Neuron (in vitro differentiated cells): ENCODE data around the gene SFXN1.

Experiments used
- H2AFZ ChIP-seq: one replicate; pipeline ENCODE4 v1.6.1; 2013; ENCODE audit warnings: low read depth, mild to moderate bottlenecking, inconsistent platforms, low read length, moderate library complexity
- H3K27me3 ChIP-seq: one replicate; pipeline ENCODE4 v1.6.1; 2013; ENCODE audit warnings: low read length; ENCODE audit not compliant: insufficient read depth
- H3K36me3 ChIP-seq: one replicate; pipeline ENCODE4 v1.6.1; 2013; ENCODE audit warnings: low read length; ENCODE audit not compliant: insufficient read depth
- H3K4me1 ChIP-seq: one replicate; pipeline ENCODE4 v1.6.1; 2013; ENCODE audit warnings: low read length; ENCODE audit not compliant: insufficient read depth
- H3K4me3 ChIP-seq: 2 replicates; pipeline ENCODE4 v1.5.1; 2013; ENCODE audit warnings: mild to moderate bottlenecking, low read length, moderate library complexity
- H3K9me3 ChIP-seq: one replicate; pipeline ENCODE4 v1.6.1; 2013; ENCODE audit warnings: low read length

SFXN1 gene

GRCh38 chr5:175470781-175471180 is 7.6 kb upstream of the SFXN1 start:
- no peak overlapping the region for H3K4me3 ChIP-seq
- H3K9me3 ChIP-seq, result no peaks in the 10 kb centered on the region
- H3K4me1 ChIP-seq, result no peaks in the 10 kb centered on the region
- peaks cover 18% of the 10 kb centered on the region for H3K27me3 ChIP-seq
- H3K36me3 ChIP-seq, result no peaks in the 10 kb centered on the region
- H2AFZ ChIP-seq, result no peak overlapping the region

GRCh38 chr5:175471196-175471595 is 7.2 kb upstream of the SFXN1 start:
- no peak overlapping the region for H3K4me3 ChIP-seq
- no peak overlapping the region for H2AFZ ChIP-seq
- no peaks in the 10 kb centered on the region for H3K4me1 ChIP-seq
- no peaks in the 10 kb centered on the region for H3K9me3 ChIP-seq
- no peaks in the 10 kb centered on the region for H3K36me3 ChIP-seq
- H3K27me3 ChIP-seq, result peaks cover 22% of the 10 kb centered on the region

- H3K4me3 ChIP-seq, result no peak overlapping the region
- H3K27me3 ChIP-seq, result peaks cover 26% of the 10 kb centered on the region
- no peak overlapping the region for H2AFZ ChIP-seq
- H3K4me1 ChIP-seq, result no peaks in the 10 kb centered on the region
- H3K36me3 ChIP-seq, result no peaks in the 10 kb centered on the region
- H3K9me3 ChIP-seq, result no peaks in the 10 kb centered on the region
These were observed 6.7 kb upstream of the SFXN1 start for GRCh38 chr5:175471628-175472027.

GRCh38 chr5:175472378-175472777 is 6.0 kb upstream of the SFXN1 start:
- H3K4me1 ChIP-seq, result no peaks in the 10 kb centered on the region
- no peaks in the 10 kb centered on the region for H3K36me3 ChIP-seq
- no peak overlapping the region for H3K4me3 ChIP-seq
- H2AFZ ChIP-seq, result no peak overlapping the region
- H3K9me3 ChIP-seq, result no peaks in the 10 kb centered on the region
- H3K27me3 ChIP-seq, result peaks cover 19% of the 10 kb centered on the region

- Histone ChIP-seq H3K4me3 (no peak overlapping the region), H3K9me3 (no peaks in the 10 kb centered on the region), H3K27me3 (peaks cover 19% of the 10 kb centered on the region), H3K36me3 (peaks cover 3% of the 10 kb centered on the region), H2AFZ (no peak overlapping the region), H3K4me1 (peaks cover 13% of the 10 kb centered on the region)
These were observed 3.1 kb upstream of the SFXN1 start for GRCh38 chr5:175475248-175475647.

- Histone ChIP-seq H2AFZ (peak overlapping the region; percentile 98), H3K27me3 (peaks cover 19% of the 10 kb centered on the region), H3K4me1 (peaks cover 13% of the 10 kb centered on the region), H3K36me3 (peaks cover 20% of the 10 kb centered on the region), H3K9me3 (peaks cover 5% of the 10 kb centered on the region), H3K4me3 (peak overlapping the region; percentile 98)
These were observed 920 bp upstream of the SFXN1 start for GRCh38 chr5:175477440-175477839.

- H3K36me3 ChIP-seq, result peaks cover 23% of the 10 kb centered on the region
- peaks cover 19% of the 10 kb centered on the region for H3K27me3 ChIP-seq
- peaks cover 5% of the 10 kb centered on the region for H3K9me3 ChIP-seq
- peaks cover 13% of the 10 kb centered on the region for H3K4me1 ChIP-seq
- peak overlapping the region; percentile 98 for H2AFZ ChIP-seq
- H3K4me3 ChIP-seq, result peak overlapping the region; percentile 98
These were observed 364 bp upstream of the SFXN1 start for GRCh38 chr5:175478008-175478383.

GRCh38 chr5:175479125-175479881 is 943 bp downstream of the SFXN1 start:
- peak overlapping the region; percentile 98 for H3K4me3 ChIP-seq
- H3K36me3 ChIP-seq, result peaks cover 34% of the 10 kb centered on the region
- peak overlapping the region; percentile 98 for H2AFZ ChIP-seq

GRCh38 chr5:175483337-175483736 is 5.0 kb downstream of the SFXN1 start:
- no peak overlapping the region for H3K4me3 ChIP-seq
- H2AFZ ChIP-seq, result no peak overlapping the region
- peaks cover 56% of the 10 kb centered on the region for H3K36me3 ChIP-seq
- H3K27me3 ChIP-seq, result no peaks in the 10 kb centered on the region
- peaks cover 11% of the 10 kb centered on the region for H3K4me1 ChIP-seq
- peaks cover 35% of the 10 kb centered on the region for H3K9me3 ChIP-seq

More at GRCh38 chr5:175479125-175479881, 943 bp downstream of the SFXN1 start:
- Histone ChIP-seq H3K9me3 (peaks cover 15% of the 10 kb centered on the region), H3K27me3 (peaks cover 14% of the 10 kb centered on the region), H3K4me1 (peaks cover 13% of the 10 kb centered on the region)

GRCh38 chr5:175484322-175484721 is 6.0 kb downstream of the SFXN1 start:
- peaks cover 37% of the 10 kb centered on the region for H3K9me3 ChIP-seq
- no peak overlapping the region for H3K4me3 ChIP-seq
- H3K27me3 ChIP-seq, result no peaks in the 10 kb centered on the region
- H3K36me3 ChIP-seq, result peaks cover 64% of the 10 kb centered on the region
- H3K4me1 ChIP-seq, result peaks cover 6% of the 10 kb centered on the region
- H2AFZ ChIP-seq, result no peak overlapping the region

- Histone ChIP-seq H3K4me3 (no peak overlapping the region), H3K27me3 (no peaks in the 10 kb centered on the region), H3K4me1 (peaks cover under 1% of the 10 kb centered on the region), H2AFZ (no peak overlapping the region), H3K9me3 (peaks cover 37% of the 10 kb centered on the region), H3K36me3 (peaks cover 68% of the 10 kb centered on the region)
These were observed 6.5 kb downstream of the SFXN1 start for GRCh38 chr5:175484829-175485228.

- H3K9me3 ChIP-seq, result peaks cover 37% of the 10 kb centered on the region
- no peak overlapping the region for H3K4me3 ChIP-seq
- H2AFZ ChIP-seq, result no peak overlapping the region
- no peaks in the 10 kb centered on the region for H3K4me1 ChIP-seq
- H3K36me3 ChIP-seq, result peaks cover 66% of the 10 kb centered on the region
- no peaks in the 10 kb centered on the region for H3K27me3 ChIP-seq
These were observed 7.3 kb downstream of the SFXN1 start for GRCh38 chr5:175485631-175486030.

GRCh38 chr5:175487514-175488222 is 9.3 kb downstream of the SFXN1 start:
- Histone ChIP-seq H3K4me1 (no peaks in the 10 kb centered on the region), H3K9me3 (peaks cover 32% of the 10 kb centered on the region), H3K4me3 (no peak overlapping the region), H3K36me3 (peaks cover 67% of the 10 kb centered on the region), H3K27me3 (no peaks in the 10 kb centered on the region), H2AFZ (no peak overlapping the region)
